Ovary (tissue), 9 donors: ENCODE results near the gene NDUFA1. TPM values are rescaled to one million over a fixed set of nuclear protein-coding genes. Genes with fewer than 3 reads are reported as not detected.

Experiments used
- DNase-seq, 5 donors: peaks; one replicate each; pipeline ENCODE4 v3.0.0-alpha.2; 2019 to 2020
- H3K27ac ChIP-seq, 2 donors: fragments of 200-600 bp; one replicate each; pipeline versions ENCODE4 v1.5.1 to v1.8.0; 2019 to 2022
- H3K27me3 ChIP-seq: fragments of 200-600 bp; one replicate; pipeline ENCODE4 v1.8.0; 2022
- H3K36me3 ChIP-seq: fragments of 200-600 bp; sonication (generic); one replicate; pipeline ENCODE4 v1.5.1; 2019
- H3K4me1 ChIP-seq: one replicate; pipeline ENCODE4 v1.8.1; 2013; ENCODE audit warnings: mild to moderate bottlenecking, moderate library complexity; ENCODE audit not compliant: insufficient read depth
- H3K4me3 ChIP-seq: fragments of 200-600 bp; sonication (generic); one replicate; pipeline ENCODE4 v1.5.1; 2017
- H3K9me3 ChIP-seq, 2 donors: fragments of 200-600 bp in 1 of 2; sonication (generic) in 1 of 2; one replicate each; pipeline versions ENCODE4 v1.5.1 to v1.8.1; 2013 to 2019; ENCODE audit warnings: mild to moderate bottlenecking in 1 of 2, moderate library complexity in 1 of 2
- CTCF ChIP-seq, 3 donors: fragments of 450-650 bp in 2 of 3; fragments of 200-600 bp in 1 of 3; IDR thresholded peaks; one replicate each; pipeline versions ENCODE4 v1.5.1 to v1.8.0; 2016 to 2022; ENCODE audit warnings: antibody characterized with exemption in 3 of 3, mild to moderate bottlenecking in 1 of 3
- EP300 ChIP-seq: sonication (generic); formaldehyde crosslinking; IDR thresholded peaks from one replicate; pipeline ENCODE4 v1.6.1; 2017; ENCODE audit warnings: antibody characterized with exemption
- POLR2A ChIP-seq: fragments of 450-650 bp; IDR thresholded peaks from one replicate; pipeline ENCODE4 v1.6.1; 2017; ENCODE audit warnings: antibody characterized with exemption, mild to moderate bottlenecking, moderate library complexity
- WGBS, 3 donors: extraction: QIAGEN DNeasy Blood & Tissue Kit in 1 of 3; methylation state at CpG; one replicate each; pipeline versions ENCODE4 v1.1.5 to v1.1.7; 2013 to 2017; 5-methylcytosine and 5-hydroxymethylcytosine counted together
- intact Hi-C, 4 donors: fragments of 100-400 bp; cut with DNase I; formaldehyde crosslinking; loops; one replicate each; pipeline versions ENCODE4 v1.11.0 to v1.15.1; 2022 to 2023
- polyA plus RNA-seq, 2 donors: library from polyadenylated mRNA; stranded (reverse); fragments of 200-250 nt in 1 of 2; fragments of 350-450 nt in 1 of 2; fragmentation: Illumina TruSeq in 1 of 2; extraction: RNeasy Lipid Tissue Mini Kit (QIAGEN cat#74804) in 1 of 2; gene quantifications; one replicate each; pipeline ENCODE4 v1.2.3, GENCODE V29; 2013 to 2014
- total RNA-seq, 7 donors: library from RNA; depleted of rRNA in 2 of 7; stranded (reverse); fragments of >200 nt in 2 of 7; fragmentation: NEBNext Ultra II Directional in 3 of 7; extraction: Animal tissue kit (Norgen Biotek cat#: 25700) in 3 of 7; gene quantifications; one replicate each; pipeline versions ENCODE4 v1.1.0 to v1.2.4, GENCODE V29; 2016 to 2023
- donor health status: DM: no; HTN: no; CAD: no; lungs with moderate emphysema.
- donor health status: DM: no; HTN: no; CAD: no.
- donor health status: Bipolar disorder and iron deficiency.
- donor health status: DM: yes; HTN: yes; CAD: no.
- donor health status: DM: no; HTN: no; CAD: no.
- donor health status: DM: yes; HTN: yes; CAD: no.

Gene NDUFA1
- total and polyA plus RNA-seq, 9 donors, result 50.1 to 133 (median 69.4) TPM

DNA sequence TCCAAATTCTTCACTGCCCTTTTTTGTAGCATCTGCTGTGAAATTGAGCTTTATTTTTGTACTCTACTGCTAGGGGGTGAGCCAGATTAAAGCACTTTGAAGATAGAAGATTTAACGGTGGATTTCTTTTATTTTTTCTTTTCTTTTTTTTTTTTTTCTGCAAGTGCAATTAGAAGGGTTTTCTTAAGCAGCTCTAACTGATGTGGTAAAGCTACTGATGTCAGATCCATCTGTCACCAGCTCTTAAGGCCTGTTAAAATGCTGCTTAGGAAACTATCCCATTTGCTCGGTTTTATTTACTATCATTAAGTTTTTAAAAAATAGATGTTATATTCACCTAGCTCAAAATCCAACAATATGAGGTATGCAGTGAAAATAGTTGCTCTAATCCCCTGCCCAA lies 7.1 kb downstream of the NDUFA1 start:
- 53 to 57% (median 55%) methylated on average over 2 of the region's 2 CpGs for WGBS, 3 donors
- H3K36me3 ChIP-seq, result no peaks in the 10 kb centered on the region
- H3K27ac ChIP-seq, result no peak overlapping the region
- intact Hi-C loops, result no loop called here
- no peaks in the 10 kb centered on the region for H3K9me3 ChIP-seq
- no peak for TF ChIP-seq CTCF (IDR thresholded peaks at IDR 0.05)
- TF ChIP-seq EP300, result no peak
- TF ChIP-seq POLR2A, result no peak
- no peak overlapping the region for H3K4me3 ChIP-seq
- no peaks in the 10 kb centered on the region for H3K27me3 ChIP-seq
- H3K4me1 ChIP-seq, result no peaks in the 10 kb centered on the region
- DNase-seq, result no peak

DNA sequence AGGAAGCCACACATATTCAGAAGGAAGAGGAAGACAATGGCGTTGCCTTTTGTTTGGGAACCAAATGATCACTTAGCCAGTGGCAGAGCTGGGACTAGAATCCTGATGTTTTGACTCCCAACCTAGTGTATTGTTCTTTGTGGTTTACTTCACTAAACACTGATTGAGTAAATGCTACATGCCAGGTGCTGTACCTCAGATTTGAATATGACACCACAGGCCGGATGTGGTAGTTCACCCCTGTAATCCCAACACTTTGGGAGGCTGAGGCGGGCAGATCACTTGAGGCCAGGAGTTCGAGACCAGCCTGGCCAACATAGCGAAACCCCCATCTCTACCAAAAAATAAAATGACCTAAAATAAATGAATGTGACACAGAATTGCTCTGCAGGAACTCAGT lies 8.4 kb downstream of the NDUFA1 start:
- DNase-seq, result no peak
- H3K36me3 ChIP-seq, result no peaks in the 10 kb centered on the region
- intact Hi-C loops, result no loop called here
- H3K4me3 ChIP-seq, result no peak overlapping the region
- H3K4me1 ChIP-seq, result no peaks in the 10 kb centered on the region
- TF ChIP-seq EP300 (no peak), POLR2A (no peak), CTCF (IDR thresholded peaks at IDR 0.05) (no peak)
- no peaks in the 10 kb centered on the region for H3K9me3 ChIP-seq
- no peak overlapping the region for H3K27ac ChIP-seq
- no peaks in the 10 kb centered on the region for H3K27me3 ChIP-seq
- 61 to 68% (median 62%) methylated on average over 5 of the region's 5 CpGs for WGBS, 3 donors

DNA sequence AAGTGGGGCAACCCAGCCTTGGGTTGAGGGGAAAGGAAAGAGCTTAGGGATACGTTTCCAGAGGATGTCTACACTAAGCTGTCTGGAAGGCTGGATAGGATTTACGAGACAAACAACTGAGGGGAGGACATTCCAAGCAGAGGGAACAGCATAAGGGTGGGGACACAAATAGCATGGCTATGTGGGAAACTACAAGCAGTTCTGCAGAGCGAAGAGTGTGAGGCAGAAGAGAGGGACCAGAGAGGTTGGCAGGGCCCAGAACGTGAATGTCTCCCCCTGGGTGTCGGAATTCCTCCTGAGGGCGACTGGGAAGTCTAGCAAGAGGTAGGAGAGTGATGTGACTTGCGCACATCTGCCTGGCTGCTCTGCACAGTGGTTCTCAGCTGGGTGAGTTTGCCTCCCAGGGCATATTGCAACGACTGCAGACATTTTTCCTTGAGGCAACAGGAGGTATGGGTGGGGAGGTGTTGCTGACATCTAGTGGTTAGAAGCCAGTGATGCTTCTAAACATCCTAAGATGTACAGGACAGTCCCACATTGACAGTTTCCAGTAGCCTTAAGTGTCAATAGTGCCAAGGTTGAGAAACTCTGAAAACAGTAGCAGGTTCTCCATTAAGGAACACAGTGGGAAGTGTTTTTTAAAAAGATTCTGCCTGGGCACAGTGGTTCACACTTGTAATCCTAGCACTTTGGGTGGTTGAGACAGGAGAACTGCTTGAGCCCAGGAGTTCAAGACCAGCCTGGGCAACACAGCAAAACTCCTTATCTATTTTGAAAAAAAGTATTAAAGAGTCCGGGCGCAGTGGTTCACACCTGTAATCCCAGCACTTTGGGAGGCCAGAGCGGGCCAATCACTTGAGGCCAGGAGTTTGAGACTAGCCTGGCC lies 9.2 kb downstream of the NDUFA1 start:
- 46 to 51% (median 51%) methylated on average over 11 of the region's 11 CpGs for WGBS, 3 donors
- Histone ChIP-seq H3K27ac (no peak overlapping the region), H3K36me3 (no peaks in the 10 kb centered on the region), H3K4me1 (no peaks in the 10 kb centered on the region), H3K4me3 (no peak overlapping the region), H3K27me3 (no peaks in the 10 kb centered on the region), H3K9me3 (no peaks in the 10 kb centered on the region)
- peak in 1 of 5 donors; percentile 17 for DNase-seq
- intact Hi-C loops, result no loop called here
- TF ChIP-seq CTCF (IDR thresholded peaks at IDR 0.05), result peak in 1 of 3 donors; percentile 22
- TF ChIP-seq EP300, result no peak

DNA sequence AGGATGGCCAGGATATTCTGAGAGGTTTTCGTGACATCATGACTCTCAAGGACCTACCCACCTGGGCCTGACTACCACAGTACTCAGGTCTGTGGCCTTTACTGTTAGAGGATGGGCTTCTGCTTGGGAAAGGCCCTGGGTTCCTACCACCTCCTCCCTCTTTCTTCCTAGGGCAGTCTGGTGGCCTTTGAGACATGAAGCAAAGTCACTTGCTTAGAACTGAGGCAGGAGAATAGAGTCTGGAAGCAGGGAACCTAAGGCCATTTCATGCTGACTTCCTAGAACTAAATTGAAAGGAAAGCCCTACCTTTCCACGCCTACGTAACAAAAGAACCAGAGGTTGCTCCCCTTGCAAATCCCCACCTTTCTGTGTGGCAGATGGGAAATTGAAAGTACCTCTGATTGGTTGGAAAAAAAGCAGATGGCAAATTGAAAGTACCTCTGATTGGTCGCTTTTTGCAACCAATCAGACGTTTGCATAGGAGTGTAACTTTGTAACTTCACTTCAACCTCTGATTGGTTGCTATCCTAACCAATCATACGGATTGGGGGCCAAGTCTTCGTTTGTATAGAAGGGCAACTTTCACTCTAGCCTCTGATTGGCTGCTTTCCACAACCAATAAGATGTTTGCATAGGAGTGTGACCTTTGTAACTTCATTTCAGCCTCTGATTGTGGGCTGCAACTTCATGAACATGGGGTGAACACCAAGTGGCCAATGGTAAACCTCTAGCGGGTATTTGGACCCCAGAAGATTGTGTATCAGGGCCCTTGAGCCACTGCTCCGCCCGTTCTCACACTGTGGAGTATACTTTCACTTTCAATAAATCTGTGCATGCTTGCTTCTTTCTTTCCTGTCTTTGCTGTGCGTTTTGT lies 14.2 kb downstream of the NDUFA1 start:
- no peak overlapping the region for H3K27ac ChIP-seq
- TF ChIP-seq EP300 (no peak), CTCF (IDR thresholded peaks at IDR 0.05) (no peak), POLR2A (no peak)
- intact Hi-C loops, result no loop called here
- no peak overlapping the region for H3K4me3 ChIP-seq
- no peaks in the 10 kb centered on the region for H3K27me3 ChIP-seq
- H3K4me1 ChIP-seq, result no peaks in the 10 kb centered on the region
- no peak for DNase-seq
- no peaks in the 10 kb centered on the region for H3K9me3 ChIP-seq
- H3K36me3 ChIP-seq, result no peaks in the 10 kb centered on the region
- 70 to 75% (median 73%) methylated on average over 11 of the region's 11 CpGs for WGBS, 3 donors
